Loucy (cell line): ENCODE data around the gene GUCY1B1.

Source experiments
- H2AFZ ChIP-seq: fragments of 200-600 bp; sonication (generic); 2 replicates; pipeline ENCODE4 v1.6.0; 2016; ENCODE audit warnings: antibody characterized with exemption, mild to moderate bottlenecking, low read length, moderate library complexity
- H3F3A ChIP-seq: fragments of 200-600 bp; 2 replicates; pipeline ENCODE4 v1.6.0; 2016; ENCODE audit warnings: antibody characterized with exemption, low read depth, mild to moderate bottlenecking
- H3K27me3 ChIP-seq: fragments of 200-600 bp; sonication (generic); 2 replicates; pipeline ENCODE4 v1.6.1; 2014; ENCODE audit warnings: low read length, mild to moderate bottlenecking; ENCODE audit not compliant: insufficient read depth, poor library complexity, severe bottlenecking
- H3K36me3 ChIP-seq: fragments of 200-600 bp; sonication (generic); 2 replicates; pipeline ENCODE4 v1.6.1; 2016; ENCODE audit warnings: low read length; ENCODE audit not compliant: insufficient read depth
- H3K4me1 ChIP-seq: fragments of 200-600 bp; sonication (generic); 2 replicates; pipeline ENCODE4 v1.5.1; 2014; ENCODE audit warnings: low read length, mild to moderate bottlenecking; ENCODE audit not compliant: insufficient read depth, poor library complexity, severe bottlenecking
- H3K4me2 ChIP-seq: fragments of 200-600 bp; sonication (generic); 2 replicates; pipeline ENCODE4 v1.6.0; 2014; ENCODE audit warnings: antibody characterized with exemption, low read length, low read depth, mild to moderate bottlenecking; ENCODE audit not compliant: poor library complexity, severe bottlenecking
- H3K4me3 ChIP-seq: fragments of 200-600 bp; sonication (generic); 2 replicates; pipeline ENCODE4 v1.5.1; 2014; ENCODE audit warnings: low read length, mild to moderate bottlenecking, mixed read lengths; ENCODE audit not compliant: poor library complexity, severe bottlenecking
- H3K79me2 ChIP-seq: fragments of 200-600 bp; sonication (generic); 2 replicates; pipeline ENCODE4 v1.6.1; 2014; ENCODE audit warnings: low read length; ENCODE audit not compliant: insufficient read depth
- H3K9ac ChIP-seq: fragments of 200-600 bp; sonication (generic); 2 replicates; pipeline ENCODE4 v1.6.0; 2014; ENCODE audit warnings: mild to moderate bottlenecking, low read depth, low read length, moderate library complexity; ENCODE audit not compliant: poor library complexity, severe bottlenecking
- H3K9me2 ChIP-seq: fragments of 200-600 bp; sonication (generic); replicated peaks from 2 replicates; pipeline ENCODE4 v1.6.1; 2016; ENCODE audit warnings: low read depth, low read length, mixed read lengths
- H3K9me3 ChIP-seq: fragments of 200-600 bp; sonication (generic); 2 replicates; pipeline ENCODE4 v1.6.1; 2014; ENCODE audit warnings: mild to moderate bottlenecking, antibody characterized with exemption, low read length, low read depth; ENCODE audit not compliant: insufficient read depth
- H4K20me1 ChIP-seq: fragments of 200-600 bp; sonication (generic); 2 replicates; pipeline ENCODE4 v1.6.0; 2014; ENCODE audit warnings: antibody characterized with exemption, low read length, mild to moderate bottlenecking; ENCODE audit not compliant: insufficient read depth, poor library complexity, severe bottlenecking
- EZH2phosphoT487 ChIP-seq: fragments of 200-600 bp; IDR thresholded peaks from 2 replicates; pipeline ENCODE4 v1.6.1; 2018; ENCODE audit warnings: antibody characterized with exemption, mild to moderate bottlenecking, moderate library complexity, borderline replicate concordance
- TF ChIP-seq, protein P1 (sequence below): fragments of 200-600 bp; sonication (generic); conservative IDR thresholded peaks from 2 replicates; pipeline ENCODE4 v1.5.1; 2014; ENCODE audit warnings: mild to moderate bottlenecking, antibody characterized with exemption, low read length

GUCY1B1 gene

DNA sequence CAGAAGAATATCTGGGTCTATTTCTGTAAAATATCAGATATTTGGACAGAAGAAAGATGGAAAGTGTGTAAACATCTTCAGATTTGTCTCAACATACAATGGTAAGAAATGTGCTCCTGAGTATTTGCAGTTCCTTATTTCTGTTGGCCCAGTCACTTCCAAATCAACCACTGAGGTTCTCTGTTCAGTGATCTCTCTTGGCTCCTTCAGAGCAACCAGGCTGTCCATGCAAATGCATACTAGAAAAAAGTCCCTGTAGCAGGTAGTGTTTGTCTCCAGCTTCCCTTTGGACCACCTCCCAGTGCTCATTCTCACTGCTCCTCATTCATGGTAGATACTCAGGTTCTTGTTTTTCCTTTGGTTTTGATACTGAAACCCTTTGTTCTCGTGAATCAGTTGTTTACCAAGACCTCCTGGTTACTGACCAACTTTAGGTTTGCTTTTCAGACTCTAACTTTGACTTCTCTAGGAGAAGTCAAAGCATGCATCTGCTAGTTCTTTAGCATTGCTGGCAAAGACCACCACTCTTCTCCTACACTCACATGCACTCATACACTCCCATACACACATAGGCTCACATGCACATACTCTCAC lies 78.5 kb downstream of the GUCY1B1 start:
- H3K9me2 ChIP-seq: no peaks in the 10 kb centered on the region
- no peak overlapping the region for H3K9ac ChIP-seq
- H2AFZ ChIP-seq: no peak overlapping the region
- H3K4me1 ChIP-seq: no peaks in the 10 kb centered on the region
- no peaks in the 10 kb centered on the region for H3K9me3 ChIP-seq
- TF ChIP-seq, protein P1, sequence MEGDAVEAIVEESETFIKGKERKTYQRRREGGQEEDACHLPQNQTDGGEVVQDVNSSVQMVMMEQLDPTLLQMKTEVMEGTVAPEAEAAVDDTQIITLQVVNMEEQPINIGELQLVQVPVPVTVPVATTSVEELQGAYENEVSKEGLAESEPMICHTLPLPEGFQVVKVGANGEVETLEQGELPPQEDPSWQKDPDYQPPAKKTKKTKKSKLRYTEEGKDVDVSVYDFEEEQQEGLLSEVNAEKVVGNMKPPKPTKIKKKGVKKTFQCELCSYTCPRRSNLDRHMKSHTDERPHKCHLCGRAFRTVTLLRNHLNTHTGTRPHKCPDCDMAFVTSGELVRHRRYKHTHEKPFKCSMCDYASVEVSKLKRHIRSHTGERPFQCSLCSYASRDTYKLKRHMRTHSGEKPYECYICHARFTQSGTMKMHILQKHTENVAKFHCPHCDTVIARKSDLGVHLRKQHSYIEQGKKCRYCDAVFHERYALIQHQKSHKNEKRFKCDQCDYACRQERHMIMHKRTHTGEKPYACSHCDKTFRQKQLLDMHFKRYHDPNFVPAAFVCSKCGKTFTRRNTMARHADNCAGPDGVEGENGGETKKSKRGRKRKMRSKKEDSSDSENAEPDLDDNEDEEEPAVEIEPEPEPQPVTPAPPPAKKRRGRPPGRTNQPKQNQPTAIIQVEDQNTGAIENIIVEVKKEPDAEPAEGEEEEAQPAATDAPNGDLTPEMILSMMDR: no peak
- no peak for TF ChIP-seq EZH2phosphoT487
- no peaks in the 10 kb centered on the region for H4K20me1 ChIP-seq
- H3F3A ChIP-seq: no peaks in the 10 kb centered on the region
- H3K4me3 ChIP-seq: no peak overlapping the region
- H3K27me3 ChIP-seq: peaks cover 4% of the 10 kb centered on the region
- H3K79me2 ChIP-seq: no peaks in the 10 kb centered on the region
- H3K4me2 ChIP-seq: no peak overlapping the region
- no peaks in the 10 kb centered on the region for H3K36me3 ChIP-seq

DNA sequence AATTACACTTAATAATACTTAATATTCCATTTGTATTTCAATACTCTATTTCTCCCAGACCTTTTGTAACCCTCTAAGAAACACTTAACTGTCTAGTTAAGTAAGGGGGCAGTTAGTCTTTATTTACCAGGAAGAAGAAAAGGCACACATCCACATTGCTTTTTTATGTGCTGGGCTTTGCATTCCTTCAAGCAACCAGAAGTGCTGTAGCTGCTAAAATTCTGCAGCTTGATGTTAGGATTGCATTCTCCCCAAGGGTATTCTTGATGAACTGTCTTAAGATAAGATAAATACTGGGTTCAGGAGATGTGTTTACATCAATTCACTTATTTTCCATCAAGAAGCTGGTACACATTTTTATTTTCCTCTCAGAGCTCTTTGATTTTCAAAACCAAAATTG lies 83.3 kb downstream of the GUCY1B1 start:
- Histone ChIP-seq H3K36me3 (no peaks in the 10 kb centered on the region), H3K9me3 (no peaks in the 10 kb centered on the region), H3K9ac (no peak overlapping the region), H2AFZ (no peak overlapping the region), H3K4me2 (no peak overlapping the region), H3K9me2 (no peaks in the 10 kb centered on the region), H3K79me2 (no peaks in the 10 kb centered on the region), H4K20me1 (no peaks in the 10 kb centered on the region), H3K27me3 (no peaks in the 10 kb centered on the region), H3F3A (no peaks in the 10 kb centered on the region), H3K4me1 (no peaks in the 10 kb centered on the region), H3K4me3 (no peak overlapping the region)
- TF ChIP-seq, protein P1: no peak
- TF ChIP-seq EZH2phosphoT487: no peak

DNA sequence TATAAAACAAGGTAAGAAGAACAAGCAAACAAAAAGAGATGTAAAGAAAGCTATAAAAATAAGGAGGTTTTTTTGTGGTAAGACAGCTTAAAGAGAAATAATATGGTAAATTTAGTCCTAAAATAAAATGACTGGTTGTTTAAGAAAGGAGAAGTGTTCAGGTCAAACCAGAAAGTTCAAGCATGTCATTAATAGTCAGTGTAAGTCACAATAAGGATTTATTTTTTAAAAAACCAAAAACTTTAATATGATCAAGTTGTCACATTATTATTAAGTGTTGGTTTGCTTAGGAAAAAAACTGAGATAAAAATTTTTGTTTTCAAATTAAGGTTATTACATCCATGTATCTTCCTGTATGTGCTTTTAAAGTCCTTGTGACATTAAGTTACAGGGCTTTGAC lies 88.1 kb downstream of the GUCY1B1 start:
- Histone ChIP-seq H3K4me3 (no peak overlapping the region), H3K4me1 (no peaks in the 10 kb centered on the region), H3K9ac (no peak overlapping the region), H3K9me3 (no peaks in the 10 kb centered on the region), H3K36me3 (no peaks in the 10 kb centered on the region), H3K9me2 (no peaks in the 10 kb centered on the region), H3K79me2 (no peaks in the 10 kb centered on the region), H3F3A (no peaks in the 10 kb centered on the region), H3K27me3 (no peaks in the 10 kb centered on the region), H4K20me1 (no peaks in the 10 kb centered on the region), H3K4me2 (no peak overlapping the region), H2AFZ (no peak overlapping the region)
- no peak for TF ChIP-seq EZH2phosphoT487
- TF ChIP-seq, protein P1: no peak
